GM19372 (cell line): ENCODE data around the gene PXT1.
"Not testable (repeated sequence)": the region's sequence is repeated elsewhere in the genome, so short reads cannot be mapped to it uniquely, and the experiment has no call there.

Experiments used
- ATAC-seq: cut with Tn5 transposase; IDR thresholded peaks from one replicate; pipeline ENCODE4 v1.9.1; 2021; ENCODE audit warnings: mild to moderate bottlenecking, low read depth, moderate library complexity; ENCODE audit not compliant: unreplicated experiment

PXT1 gene

GRCh38 chr6:36373368-36374019 lies 69.2 kb downstream of the PXT1 start:
- ATAC-seq: no peak

- ATAC-seq: no peak
Measured at GRCh38 chr6:36372088-36372487, 70.6 kb downstream of the PXT1 start.

GRCh38 chr6:36371211-36371610 lies 71.4 kb downstream of the PXT1 start:
- no peak for ATAC-seq

GRCh38 chr6:36370638-36371037 lies 72.0 kb downstream of the PXT1 start:
- no peak for ATAC-seq

GRCh38 chr6:36368921-36369865 lies 73.5 kb downstream of the PXT1 start:
- no peak for ATAC-seq

GRCh38 chr6:36368421-36368820 lies 74.2 kb downstream of the PXT1 start:
- ATAC-seq: no peak

- ATAC-seq: no peak
Measured at GRCh38 chr6:36367743-36368142, 74.9 kb downstream of the PXT1 start.

GRCh38 chr6:36364669-36365479 lies 77.8 kb downstream of the PXT1 start:
- no peak for ATAC-seq

GRCh38 chr6:36364061-36364635 lies 78.5 kb downstream of the PXT1 start:
- ATAC-seq: not testable (repeated sequence)

- not testable (repeated sequence) for ATAC-seq
Measured at GRCh38 chr6:36363371-36363752, 79.3 kb downstream of the PXT1 start.

GRCh38 chr6:36362551-36363370 lies 79.9 kb downstream of the PXT1 start:
- no peak for ATAC-seq

- ATAC-seq: no peak
Measured at GRCh38 chr6:36361071-36361470, 81.6 kb downstream of the PXT1 start.

- no peak for ATAC-seq
Measured at GRCh38 chr6:36360241-36361054, 82.2 kb downstream of the PXT1 start.

- no peak for ATAC-seq
Measured at GRCh38 chr6:36358226-36358915, 84.3 kb downstream of the PXT1 start.

- ATAC-seq: no peak
Measured at GRCh38 chr6:36357872-36358225, 84.8 kb downstream of the PXT1 start.

GRCh38 chr6:36355819-36356218 lies 86.8 kb downstream of the PXT1 start:
- no peak for ATAC-seq

- no peak for ATAC-seq
Measured at GRCh38 chr6:36353411-36353915, 89.2 kb downstream of the PXT1 start.

GRCh38 chr6:36352477-36353157 lies 90.0 kb downstream of the PXT1 start:
- ATAC-seq: no peak
